Fibroblast of villous mesenchyme (primary cell): ENCODE results near the gene NCCRP1. TPM values are rescaled to one million over a fixed set of nuclear protein-coding genes. Genes with fewer than 3 reads are reported as not detected.
"Not testable (repeated sequence)": the region's sequence is repeated elsewhere in the genome, so short reads cannot be mapped to it uniquely, and the experiment has no call there.

ENCODE experiments used
- DNase-seq: peaks from one replicate; pipeline ENCODE4 v3.0.0-alpha.2; 2010; ENCODE audit warnings: low read depth
- H3K4me3 ChIP-seq: 2 replicates; pipeline ENCODE4 v1.5.1; 2011; ENCODE audit warnings: low read depth, mild to moderate bottlenecking, low read length
- total RNA-seq: library from RNA; depleted of rRNA; stranded (reverse); fragments of >200 nt; gene quantifications from 2 replicates; pipeline ENCODE4 v1.2.3, GENCODE V29; 2012
- TF ChIP-seq, protein P1 (sequence below): IDR thresholded peaks from 2 replicates; pipeline ENCODE4 v1.5.1; 2012; ENCODE audit warnings: low read depth, mild to moderate bottlenecking, low read length; ENCODE audit not compliant: insufficient read depth

NCCRP1 gene
- total RNA-seq, 1 donor: not detected

DNA sequence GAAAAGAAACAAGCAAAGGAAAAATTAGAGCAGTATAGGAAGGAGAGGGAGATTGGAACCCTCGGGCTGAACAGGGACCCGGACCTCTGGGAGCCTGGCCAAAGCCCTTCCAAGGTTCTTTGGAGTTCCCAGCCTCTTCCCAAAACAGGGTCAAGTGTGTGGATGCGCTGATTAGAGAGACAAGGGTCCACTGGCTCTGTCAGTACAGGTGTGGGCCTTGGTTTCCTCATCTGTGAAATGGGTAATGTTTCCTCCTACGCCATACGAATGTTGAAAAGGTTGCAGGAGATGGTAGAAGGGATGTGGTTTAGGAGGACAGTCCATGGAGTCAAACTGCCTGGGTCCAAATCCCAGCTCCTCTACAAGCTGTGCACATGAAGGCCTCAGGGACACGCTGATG, 9.4 kb downstream of the NCCRP1 start:
- DNase-seq: no peak
- TF ChIP-seq, protein P1, sequence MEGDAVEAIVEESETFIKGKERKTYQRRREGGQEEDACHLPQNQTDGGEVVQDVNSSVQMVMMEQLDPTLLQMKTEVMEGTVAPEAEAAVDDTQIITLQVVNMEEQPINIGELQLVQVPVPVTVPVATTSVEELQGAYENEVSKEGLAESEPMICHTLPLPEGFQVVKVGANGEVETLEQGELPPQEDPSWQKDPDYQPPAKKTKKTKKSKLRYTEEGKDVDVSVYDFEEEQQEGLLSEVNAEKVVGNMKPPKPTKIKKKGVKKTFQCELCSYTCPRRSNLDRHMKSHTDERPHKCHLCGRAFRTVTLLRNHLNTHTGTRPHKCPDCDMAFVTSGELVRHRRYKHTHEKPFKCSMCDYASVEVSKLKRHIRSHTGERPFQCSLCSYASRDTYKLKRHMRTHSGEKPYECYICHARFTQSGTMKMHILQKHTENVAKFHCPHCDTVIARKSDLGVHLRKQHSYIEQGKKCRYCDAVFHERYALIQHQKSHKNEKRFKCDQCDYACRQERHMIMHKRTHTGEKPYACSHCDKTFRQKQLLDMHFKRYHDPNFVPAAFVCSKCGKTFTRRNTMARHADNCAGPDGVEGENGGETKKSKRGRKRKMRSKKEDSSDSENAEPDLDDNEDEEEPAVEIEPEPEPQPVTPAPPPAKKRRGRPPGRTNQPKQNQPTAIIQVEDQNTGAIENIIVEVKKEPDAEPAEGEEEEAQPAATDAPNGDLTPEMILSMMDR: no peak
- H3K4me3 ChIP-seq: no peak overlapping the region

DNA sequence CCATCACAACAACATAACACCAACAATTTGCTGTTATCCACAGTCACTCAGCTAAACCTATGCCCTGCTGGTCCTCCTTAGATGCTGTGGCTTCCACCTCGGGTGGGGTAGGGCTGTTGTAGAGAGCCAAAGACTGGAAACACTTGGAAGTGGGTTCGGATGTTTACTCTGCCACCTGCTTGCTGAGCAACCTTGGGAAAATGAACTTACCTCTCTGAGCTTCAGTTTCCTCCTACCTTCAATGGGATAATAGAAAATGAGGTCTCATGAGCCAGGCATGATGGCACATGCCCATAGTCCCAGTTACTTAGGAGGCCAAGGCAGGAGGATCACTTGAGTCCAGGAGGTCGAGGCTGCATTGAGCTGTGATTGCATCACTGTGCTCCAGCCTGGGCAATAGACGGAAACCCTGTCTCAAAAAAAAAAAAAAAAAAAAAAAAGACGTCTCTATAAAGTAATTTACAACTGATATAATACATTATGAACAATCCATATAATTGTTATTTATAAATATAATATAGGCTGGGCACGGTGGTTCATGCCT, 10.6 kb downstream of the NCCRP1 start:
- no peak overlapping the region for H3K4me3 ChIP-seq
- DNase-seq: no peak
- TF ChIP-seq, protein P1: no peak

DNA sequence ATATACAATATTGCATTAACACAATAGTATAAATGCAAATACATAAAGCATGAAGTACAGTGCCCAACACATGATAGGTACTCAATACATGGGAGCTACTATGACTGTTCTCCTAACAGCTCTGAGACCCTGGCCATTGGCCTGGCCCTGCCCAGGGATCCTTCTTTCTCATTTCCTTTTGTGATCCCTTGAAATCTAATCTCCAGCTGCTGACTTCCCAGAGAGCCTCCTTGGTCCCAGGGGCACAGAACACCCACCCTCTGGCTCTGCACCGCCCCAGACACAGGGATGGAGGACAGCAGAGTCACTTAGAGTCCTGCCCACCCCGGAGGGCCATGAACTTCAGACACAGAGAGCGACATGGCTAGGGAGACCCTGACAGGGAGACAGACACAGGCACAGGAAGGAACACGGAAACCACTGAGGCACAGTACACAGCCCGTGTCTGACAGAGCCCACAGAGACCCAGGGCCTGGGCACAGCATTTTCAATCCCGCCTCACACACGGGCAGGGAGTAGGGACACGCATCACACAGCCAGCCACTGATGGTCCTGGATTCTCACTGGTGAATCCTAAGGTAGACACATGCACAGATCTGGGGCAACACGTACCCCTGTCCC, 11.5 kb downstream of the NCCRP1 start:
- TF ChIP-seq, protein P1: no peak
- H3K4me3 ChIP-seq: no peak overlapping the region
- no peak for DNase-seq

DNA sequence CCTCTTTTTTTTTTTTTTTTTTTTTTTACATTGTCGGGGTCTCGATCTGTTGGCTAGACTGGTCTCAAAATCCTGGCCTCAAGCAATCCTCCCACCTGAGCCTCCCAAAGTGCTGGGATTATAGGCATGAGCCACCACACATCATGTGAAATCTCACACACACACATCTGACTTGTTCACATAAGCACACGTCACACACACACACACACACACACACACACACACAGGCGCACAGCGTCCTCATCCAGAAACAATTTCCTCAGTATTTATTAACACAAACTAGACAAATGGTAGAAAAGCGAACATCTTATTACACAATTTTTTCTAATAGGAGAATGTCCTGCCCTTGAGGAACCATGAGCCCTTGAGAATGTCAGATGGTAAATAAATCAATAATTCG, 12.4 kb downstream of the NCCRP1 start:
- H3K4me3 ChIP-seq: no peak overlapping the region
- TF ChIP-seq, protein P1: no peak
- no peak for DNase-seq

DNA sequence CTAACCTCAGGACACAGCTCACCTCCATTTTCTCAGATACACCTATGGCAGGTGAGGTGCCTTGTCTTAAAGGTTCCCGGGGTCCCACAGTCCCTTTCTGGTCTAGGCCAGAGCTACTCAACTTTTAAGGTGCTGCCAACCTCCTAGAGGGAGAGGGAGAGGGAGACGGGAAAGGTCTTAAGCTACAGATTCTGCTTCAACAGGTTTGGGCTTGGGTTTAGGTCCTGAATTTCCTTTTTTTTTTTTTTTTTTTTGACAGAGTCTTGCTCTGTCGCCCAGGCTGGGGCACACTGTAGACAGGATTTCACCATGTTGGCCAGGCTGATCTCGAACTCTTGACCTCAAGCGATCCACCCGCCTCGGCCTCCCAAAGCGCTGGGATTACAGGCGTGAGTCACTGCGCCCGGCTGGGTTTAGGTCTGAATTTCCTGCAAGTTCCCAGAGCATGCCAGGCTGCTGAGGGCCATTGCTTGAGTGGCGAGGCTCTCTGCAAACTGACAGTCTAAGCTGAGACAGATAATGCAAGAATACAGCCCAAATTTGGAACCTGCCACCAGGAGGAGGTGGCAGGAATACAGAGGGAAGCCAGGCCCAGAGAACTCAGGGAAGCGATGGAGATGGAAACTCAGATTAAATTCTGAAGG, 15.1 kb downstream of the NCCRP1 start:
- DNase-seq: peak; percentile 17
- H3K4me3 ChIP-seq: no peak overlapping the region
- TF ChIP-seq, protein P1: no peak

DNA sequence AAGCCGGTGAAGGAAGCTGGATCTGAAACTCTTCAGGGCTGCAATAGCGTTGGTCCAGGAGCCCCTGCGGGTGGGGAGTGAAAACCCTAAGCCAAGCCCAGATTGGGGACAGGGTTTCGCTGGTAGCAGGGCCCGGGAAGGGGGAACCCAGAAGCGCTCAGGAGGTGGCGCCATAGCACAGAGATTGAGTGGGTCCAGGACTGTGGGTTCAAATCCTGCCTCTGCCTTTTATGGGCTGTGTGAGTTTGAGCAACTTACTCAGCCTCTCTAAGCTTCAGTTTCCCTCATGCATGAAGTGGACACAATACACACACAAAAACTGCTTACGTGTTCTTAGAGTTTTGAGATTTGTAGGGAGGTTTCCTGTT, 15.6 kb downstream of the NCCRP1 start:
- DNase-seq: no peak
- TF ChIP-seq, protein P1: peak; percentile 41
- no peak overlapping the region for H3K4me3 ChIP-seq

DNA sequence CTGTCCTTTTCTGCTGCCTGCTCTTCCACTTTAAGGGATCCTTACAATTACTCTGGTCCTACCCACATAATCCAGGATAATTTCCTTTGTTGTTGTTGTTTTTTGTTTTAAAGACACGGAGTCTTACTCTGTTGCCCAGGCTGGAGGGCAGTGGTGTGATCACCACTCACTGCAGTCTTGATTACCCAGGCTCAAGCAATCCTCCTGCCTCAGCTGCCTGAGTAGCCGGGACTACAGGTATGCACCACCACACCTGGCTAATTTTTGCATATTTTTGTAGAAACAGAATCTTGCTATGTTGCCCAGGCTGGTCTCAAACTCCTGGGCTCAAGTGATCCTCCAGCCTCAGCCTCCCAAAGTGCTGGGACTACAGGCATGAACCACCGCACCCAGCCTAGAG, 18.6 kb downstream of the NCCRP1 start:
- DNase-seq, H3K4me3 ChIP-seq: not testable (repeated sequence)
